PC-9 (cell line): ENCODE results near the gene MAGIX.

ENCODE experiments used
- CTCF ChIP-seq: fragments of 200-600 bp; sonication (generic); conservative IDR thresholded peaks from 2 replicates; pipeline ENCODE4 v1.6.1; 2017; ENCODE audit warnings: mixed run types, antibody characterized with exemption, mild to moderate bottlenecking, moderate library complexity
- EZH2 ChIP-seq: fragments of 200-600 bp; sonication (generic); IDR thresholded peaks from 2 replicates; pipeline ENCODE4 v1.8.0; 2017; ENCODE audit warnings: antibody characterized with exemption, low read depth

GRCh38 chrX:49116716-49117115, 45.8 kb upstream of the MAGIX start:
- TF ChIP-seq CTCF = no peak
- no peak for TF ChIP-seq EZH2
